HEK293 (cell line): ENCODE results near the gene AMBRA1.

Experiments used
- CTCF ChIA-PET: fragments of 350-600 bp; formaldehyde crosslinking; extraction: SDS; loops from one replicate; lab custom pipeline; 2021; ENCODE audit warnings: antibody characterized with exemption; lab: Yijun Ruan, JAX
- POLR2A ChIA-PET: fragments of 300-600 bp; formaldehyde crosslinking; extraction: SDS; loops from one replicate; lab custom pipeline; 2020; ENCODE audit warnings: antibody characterized with exemption, inconsistent platforms; lab: Yijun Ruan, JAX
- H3K27ac ChIP-seq: fragments of 200-500 bp; sonication (Bioruptor generic); 2 replicates; pipeline ENCODE4 v1.5.1; 2014; ENCODE audit warnings: low read depth, low read length, control low read depth, inconsistent platforms; ENCODE audit errors: extremely low read depth
- H3K36me3 ChIP-seq, 2 experiments: fragments of 200-500 bp in 1 of 2; sonication (Bioruptor generic) in 1 of 2; 1 replicate in 1 of 2; 2 replicates in 1 of 2; pipeline ENCODE4 v1.5.1; 2014 to 2017; ENCODE audit warnings: inconsistent platforms in 2 of 2, low read length in 2 of 2; ENCODE audit not compliant: control insufficient read depth in 2 of 2, insufficient read depth in 1 of 2
- H3K4me1 ChIP-seq: fragments of 200-500 bp; sonication (Bioruptor generic); 2 replicates; pipeline ENCODE4 v1.5.1; 2014; ENCODE audit warnings: mild to moderate bottlenecking, low read length, inconsistent platforms; ENCODE audit not compliant: control insufficient read depth, insufficient read depth
- H3K4me3 ChIP-seq: 2 replicates; pipeline ENCODE4 v1.5.1; 2011; ENCODE audit warnings: low read depth, mild to moderate bottlenecking, control low read depth, low read length, moderate library complexity
- H3K9me3 ChIP-seq: fragments of 200-500 bp; sonication (Bioruptor generic); 2 replicates; pipeline ENCODE4 v1.5.1; 2014; ENCODE audit warnings: low read depth, low read length, inconsistent platforms; ENCODE audit not compliant: control insufficient read depth, insufficient read depth
- ELK4 ChIP-seq: IDR thresholded peaks from 2 replicates; pipeline ENCODE4 v1.6.1; 2011; ENCODE audit warnings: mild to moderate bottlenecking, low read depth, low read length, borderline replicate concordance
- HOXC10 ChIP-seq: sonication (generic); formaldehyde crosslinking; IDR thresholded peaks from 2 replicates; pipeline ENCODE4 v1.8.1; 2023; ENCODE audit warnings: mild to moderate bottlenecking, missing genetic modification reagents
- MEIS1 ChIP-seq: sonication (generic); formaldehyde crosslinking; IDR thresholded peaks from 2 replicates; pipeline ENCODE4 v1.8.1; 2022; ENCODE audit warnings: missing genetic modification reagents, mild to moderate bottlenecking, borderline replicate concordance
- OVOL3 ChIP-seq: fragments of 450-650 bp; formaldehyde crosslinking; IDR thresholded peaks from 2 replicates; pipeline ENCODE4 v1.5.1; 2016; ENCODE audit warnings: missing biosample characterization, missing genetic modification characterization
- PATZ1 ChIP-seq: fragments of 450-650 bp; formaldehyde crosslinking; IDR thresholded peaks from 2 replicates; pipeline ENCODE4 v1.5.1; 2016; ENCODE audit warnings: missing biosample characterization, missing genetic modification characterization
- REPIN1 ChIP-seq: fragments of 450-650 bp; formaldehyde crosslinking; IDR thresholded peaks from 2 replicates; pipeline ENCODE4 v1.5.1; 2017; ENCODE audit warnings: missing biosample characterization, missing genetic modification characterization, low read depth
- SCRT1 ChIP-seq: fragments of 450-650 bp; formaldehyde crosslinking; IDR thresholded peaks from 2 replicates; pipeline ENCODE4 v1.5.1; 2016; ENCODE audit warnings: missing biosample characterization, missing genetic modification characterization, borderline replicate concordance
- SP7 ChIP-seq: fragments of 450-650 bp; formaldehyde crosslinking; IDR thresholded peaks from 2 replicates; pipeline ENCODE4 v1.5.1; 2016; ENCODE audit warnings: missing biosample characterization, missing genetic modification characterization
- WT1 ChIP-seq: fragments of 450-650 bp; formaldehyde crosslinking; IDR thresholded peaks from 2 replicates; pipeline ENCODE4 v1.5.1; 2016; ENCODE audit warnings: missing biosample characterization, missing genetic modification characterization
- ZBTB20 ChIP-seq: fragments of 450-650 bp; formaldehyde crosslinking; IDR thresholded peaks from 2 replicates; pipeline ENCODE4 v1.5.1; 2016; ENCODE audit warnings: missing biosample characterization, missing genetic modification characterization
- ZBTB48 ChIP-seq: fragments of 450-650 bp; formaldehyde crosslinking; IDR thresholded peaks from 2 replicates; pipeline ENCODE4 v1.5.1; 2016; ENCODE audit warnings: missing biosample characterization, missing genetic modification characterization
- ZBTB8A ChIP-seq: fragments of 450-650 bp; formaldehyde crosslinking; IDR thresholded peaks from 2 replicates; pipeline ENCODE4 v1.5.1; 2016; ENCODE audit warnings: missing biosample characterization, missing genetic modification characterization
- ZNF155 ChIP-seq: fragments of 450-650 bp; formaldehyde crosslinking; IDR thresholded peaks from 2 replicates; pipeline ENCODE4 v1.5.1; 2016; ENCODE audit warnings: missing biosample characterization, missing genetic modification characterization
- ZNF202 ChIP-seq: fragments of 450-650 bp; formaldehyde crosslinking; IDR thresholded peaks from 2 replicates; pipeline ENCODE4 v1.5.1; 2016; ENCODE audit warnings: missing biosample characterization, missing genetic modification characterization, borderline replicate concordance
- ZNF248 ChIP-seq: fragments of 450-650 bp; formaldehyde crosslinking; IDR thresholded peaks from 2 replicates; pipeline ENCODE4 v1.5.1; 2017; ENCODE audit warnings: missing biosample characterization, missing genetic modification characterization
- ZNF266 ChIP-seq: fragments of 450-650 bp; formaldehyde crosslinking; IDR thresholded peaks from 2 replicates; pipeline ENCODE4 v1.5.1; 2016; ENCODE audit warnings: missing biosample characterization, missing genetic modification characterization, low read depth
- ZNF324 ChIP-seq: fragments of 450-650 bp; formaldehyde crosslinking; IDR thresholded peaks from 2 replicates; pipeline ENCODE4 v1.5.1; 2016; ENCODE audit warnings: missing biosample characterization, missing genetic modification characterization
- ZNF362 ChIP-seq: fragments of 450-650 bp; formaldehyde crosslinking; IDR thresholded peaks from 2 replicates; pipeline ENCODE4 v1.5.1; 2016; ENCODE audit warnings: missing biosample characterization, missing genetic modification characterization
- ZNF394 ChIP-seq: fragments of 450-650 bp; formaldehyde crosslinking; IDR thresholded peaks from 2 replicates; pipeline ENCODE4 v1.5.1; 2016; ENCODE audit warnings: missing biosample characterization, missing genetic modification characterization, mild to moderate bottlenecking, moderate library complexity, borderline replicate concordance
- ZNF473 ChIP-seq: fragments of 450-650 bp; formaldehyde crosslinking; IDR thresholded peaks from 2 replicates; pipeline ENCODE4 v1.5.1; 2017; ENCODE audit warnings: missing biosample characterization, missing genetic modification characterization
- ZNF48 ChIP-seq: fragments of 450-650 bp; formaldehyde crosslinking; IDR thresholded peaks from 2 replicates; pipeline ENCODE4 v1.5.1; 2016; ENCODE audit warnings: missing biosample characterization, missing genetic modification characterization
- ZNF561 ChIP-seq: fragments of 450-650 bp; IDR thresholded peaks from 2 replicates; pipeline ENCODE4 v1.5.1; 2018; ENCODE audit warnings: missing biosample characterization, missing genetic modification characterization, borderline replicate concordance
- ZNF624 ChIP-seq: fragments of 450-650 bp; formaldehyde crosslinking; IDR thresholded peaks from 2 replicates; pipeline ENCODE4 v1.5.1; 2017; ENCODE audit warnings: missing biosample characterization, missing genetic modification characterization
- ZNF664 ChIP-seq: fragments of 450-650 bp; formaldehyde crosslinking; IDR thresholded peaks from 2 replicates; pipeline ENCODE4 v1.5.1; 2016; ENCODE audit warnings: missing biosample characterization, missing genetic modification characterization
- ZNF701 ChIP-seq: fragments of 450-650 bp; formaldehyde crosslinking; IDR thresholded peaks from 2 replicates; pipeline ENCODE4 v1.5.1; 2016; ENCODE audit warnings: missing biosample characterization, missing genetic modification characterization
- ZSCAN23 ChIP-seq: fragments of 450-650 bp; formaldehyde crosslinking; IDR thresholded peaks from 2 replicates; pipeline ENCODE4 v1.5.1; 2016; ENCODE audit warnings: missing biosample characterization, missing genetic modification characterization
- TF ChIP-seq, protein P1 (sequence below): fragments of 450-650 bp; IDR thresholded peaks from 2 replicates; pipeline ENCODE4 v1.5.1; 2018; ENCODE audit warnings: missing biosample characterization, mild to moderate bottlenecking, missing genetic modification characterization

Gene AMBRA1

DNA sequence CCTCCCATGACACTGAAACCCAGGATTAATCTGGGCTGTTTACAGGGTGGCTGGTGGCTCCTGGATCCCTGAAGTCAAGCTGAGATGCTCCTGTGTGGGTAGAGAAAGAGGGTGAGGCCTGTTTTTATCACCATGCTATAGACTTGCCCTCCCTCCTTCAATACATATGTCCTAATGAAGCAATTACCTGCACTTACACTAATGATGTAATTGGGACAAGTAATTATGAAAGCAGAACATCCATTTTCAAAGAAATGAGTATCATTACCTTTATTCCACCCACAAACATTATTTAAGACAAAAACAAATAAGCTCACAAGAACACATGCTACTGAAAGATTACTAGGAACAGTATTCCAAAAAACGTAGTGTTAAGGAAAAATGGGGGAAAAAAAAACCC, 138.0 kb downstream of the AMBRA1 start:
- H3K9me3 ChIP-seq: no peaks in the 10 kb centered on the region
- no peaks in the 10 kb centered on the region for H3K36me3 ChIP-seq
- no peaks in the 10 kb centered on the region for H3K4me1 ChIP-seq
- TF ChIP-seq ZBTB8A (no peak), ZSCAN23 (tag by site-specific recombination) (no peak), REPIN1 (tag by site-specific recombination) (no peak), ZNF624 (tag by site-specific recombination) (no peak), ZNF324 (tag by site-specific recombination) (no peak), ZNF362 (tag by site-specific recombination) (no peak), ZNF561 (tag by site-specific recombination) (no peak), ZNF155 (no peak), ZNF48 (tag by site-specific recombination) (no peak), SCRT1 (tag by site-specific recombination) (no peak), ZNF266 (tag by site-specific recombination) (no peak), ELK4 (no peak), PATZ1 (tag by site-specific recombination) (no peak), ZBTB48 (tag by site-specific recombination) (no peak), ZNF473 (tag by site-specific recombination) (no peak), HOXC10 (CRISPR knock-in tag) (no peak)
- TF ChIP-seq, protein P1, sequence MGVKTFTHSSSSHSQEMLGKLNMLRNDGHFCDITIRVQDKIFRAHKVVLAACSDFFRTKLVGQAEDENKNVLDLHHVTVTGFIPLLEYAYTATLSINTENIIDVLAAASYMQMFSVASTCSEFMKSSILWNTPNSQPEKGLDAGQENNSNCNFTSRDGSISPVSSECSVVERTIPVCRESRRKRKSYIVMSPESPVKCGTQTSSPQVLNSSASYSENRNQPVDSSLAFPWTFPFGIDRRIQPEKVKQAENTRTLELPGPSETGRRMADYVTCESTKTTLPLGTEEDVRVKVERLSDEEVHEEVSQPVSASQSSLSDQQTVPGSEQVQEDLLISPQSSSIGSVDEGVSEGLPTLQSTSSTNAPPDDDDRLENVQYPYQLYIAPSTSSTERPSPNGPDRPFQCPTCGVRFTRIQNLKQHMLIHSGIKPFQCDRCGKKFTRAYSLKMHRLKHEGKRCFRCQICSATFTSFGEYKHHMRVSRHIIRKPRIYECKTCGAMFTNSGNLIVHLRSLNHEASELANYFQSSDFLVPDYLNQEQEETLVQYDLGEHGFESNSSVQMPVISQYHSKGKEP (tag by site-specific recombination): no peak
- POLR2A ChIA-PET: no interaction called here
- CTCF ChIA-PET: interaction anchor here (1.0 kb wide), 1 partner anchor 26 kb away, joined by 3 read pairs; no protein-coding TSS in a partner anchor
- H3K27ac ChIP-seq: no peak overlapping the region
- no peak overlapping the region for H3K4me3 ChIP-seq

GRCh38 chr11:46452918-46453517, 140.8 kb downstream of the AMBRA1 start:
- H3K4me3 ChIP-seq: no peak overlapping the region
- no peaks in the 10 kb centered on the region for H3K4me1 ChIP-seq
- no peak overlapping the region for H3K27ac ChIP-seq
- no peaks in the 10 kb centered on the region for H3K9me3 ChIP-seq
- TF ChIP-seq ZNF248 (tag by site-specific recombination): no peak
- TF ChIP-seq ZBTB20: no peak
- peak; percentile 92 for TF ChIP-seq WT1 (tag by site-specific recombination)
- no peak for TF ChIP-seq SCRT1 (tag by site-specific recombination)
- TF ChIP-seq ZNF394 (tag by site-specific recombination): no peak
- TF ChIP-seq ZNF362 (tag by site-specific recombination): no peak
- TF ChIP-seq ZNF202 (tag by site-specific recombination): no peak
- no peak for TF ChIP-seq ZNF701
- peak; percentile 62; the same call in 1 of the 2 replicates for TF ChIP-seq SP7 (tag by site-specific recombination)
- TF ChIP-seq OVOL3: no peak
- TF ChIP-seq ZNF664: peak; percentile 48; the same call in 1 of the 2 replicates
- TF ChIP-seq MEIS1 (CRISPR knock-in tag): no peak
- POLR2A ChIA-PET: no interaction called here
- CTCF ChIA-PET: interaction anchor here (0.6 to 0.7 kb wide), 2 partner anchors 79 to 1577 kb away, joined by 3 to 4 read pairs; no protein-coding TSS in a partner anchor
- H3K36me3 ChIP-seq: no peaks in the 10 kb centered on the region
